Thyroid gland (tissue), 4 donors: ENCODE data around the gene LMX1B. TPM values are rescaled to one million over a fixed set of nuclear protein-coding genes. Genes with fewer than 3 reads are reported as not detected.
"Not testable (repeated sequence)": the region's sequence is repeated elsewhere in the genome, so short reads cannot be mapped to it uniquely, and the experiment has no call there.

Source experiments
- DNase-seq, 2 donors: peaks; one replicate each; pipeline ENCODE4 v3.0.0-alpha.2; 2019
- H3K27ac ChIP-seq, 3 donors: fragments of 200-600 bp; sonication (generic); 1 replicate in 2 of 3; 2 replicates in 1 of 3; pipeline ENCODE4 v1.5.1; 2016 to 2019; ENCODE audit warnings: mild to moderate bottlenecking in 1 of 3, moderate library complexity in 1 of 3
- H3K27me3 ChIP-seq: fragments of 200-600 bp; sonication (generic); one replicate; pipeline ENCODE4 v1.5.1; 2019
- H3K36me3 ChIP-seq, 2 donors: fragments of 200-600 bp; sonication (generic); one replicate each; pipeline ENCODE4 v1.5.1; 2016 to 2019
- H3K4me1 ChIP-seq, 2 donors: fragments of 200-600 bp; sonication (generic); one replicate each; pipeline ENCODE4 v1.5.1; 2017 to 2019
- H3K4me3 ChIP-seq, 3 donors: fragments of 200-600 bp; sonication (generic); replicated peaks in 1 of 3; 1 replicate in 2 of 3; 2 replicates in 1 of 3; pipeline ENCODE4 v1.5.1; 2016; ENCODE audit warnings: mild to moderate bottlenecking in 1 of 3
- H3K9me3 ChIP-seq: fragments of 200-600 bp; sonication (generic); one replicate; pipeline ENCODE4 v1.5.1; 2017
- POLR2A ChIP-seq, 2 donors: fragments of 450-650 bp; IDR thresholded peaks; one replicate each; pipeline ENCODE4 v1.6.1; 2017; ENCODE audit warnings: antibody characterized with exemption in 2 of 2, mild to moderate bottlenecking in 2 of 2, moderate library complexity in 1 of 2
- WGBS, 2 donors: methylation state at CpG; one replicate each; pipeline ENCODE4 v1.1.5; 2017; 5-methylcytosine and 5-hydroxymethylcytosine counted together
- intact Hi-C: fragments of 100-400 bp; cut with DNase I; formaldehyde crosslinking; loops from one replicate; pipeline ENCODE4 v1.15.1; 2023
- total RNA-seq, 4 donors: library from RNA; depleted of rRNA; stranded (reverse); fragments of >200 nt; gene quantifications; one replicate each; pipeline ENCODE4 v1.2.3, GENCODE V29; 2016
- TF ChIP-seq, protein P1 (sequence below), 6 experiments: fragments of 200-600 bp in 3 of 6; fragments of 450-650 bp in 3 of 6; sonication (generic) in 3 of 6; IDR thresholded peaks; one replicate each; pipeline ENCODE4 v1.5.1; 2016 to 2019; ENCODE audit warnings: antibody characterized with exemption in 6 of 6, mild to moderate bottlenecking in 2 of 6, inconsistent platforms in 1 of 6, moderate library complexity in 1 of 6

Gene LMX1B
- total RNA-seq, 4 donors from 2014 or later, result 0.68 to 5.5 (median 1.7) TPM

- H3K9me3 ChIP-seq, result no peaks in the 10 kb centered on the region
- WGBS, 2 donors, result 42 to 55% methylated on average over 11 to 24 of the region's 24 CpGs
- DNase-seq, result no peak
- no peaks in the 10 kb centered on the region for H3K36me3 ChIP-seq
- H3K4me3 ChIP-seq, result no peak overlapping the region
- H3K4me1 ChIP-seq, result no peaks in the 10 kb centered on the region
- no peak for TF ChIP-seq POLR2A (IDR thresholded peaks at IDR 0.05)
- TF ChIP-seq, protein P1, sequence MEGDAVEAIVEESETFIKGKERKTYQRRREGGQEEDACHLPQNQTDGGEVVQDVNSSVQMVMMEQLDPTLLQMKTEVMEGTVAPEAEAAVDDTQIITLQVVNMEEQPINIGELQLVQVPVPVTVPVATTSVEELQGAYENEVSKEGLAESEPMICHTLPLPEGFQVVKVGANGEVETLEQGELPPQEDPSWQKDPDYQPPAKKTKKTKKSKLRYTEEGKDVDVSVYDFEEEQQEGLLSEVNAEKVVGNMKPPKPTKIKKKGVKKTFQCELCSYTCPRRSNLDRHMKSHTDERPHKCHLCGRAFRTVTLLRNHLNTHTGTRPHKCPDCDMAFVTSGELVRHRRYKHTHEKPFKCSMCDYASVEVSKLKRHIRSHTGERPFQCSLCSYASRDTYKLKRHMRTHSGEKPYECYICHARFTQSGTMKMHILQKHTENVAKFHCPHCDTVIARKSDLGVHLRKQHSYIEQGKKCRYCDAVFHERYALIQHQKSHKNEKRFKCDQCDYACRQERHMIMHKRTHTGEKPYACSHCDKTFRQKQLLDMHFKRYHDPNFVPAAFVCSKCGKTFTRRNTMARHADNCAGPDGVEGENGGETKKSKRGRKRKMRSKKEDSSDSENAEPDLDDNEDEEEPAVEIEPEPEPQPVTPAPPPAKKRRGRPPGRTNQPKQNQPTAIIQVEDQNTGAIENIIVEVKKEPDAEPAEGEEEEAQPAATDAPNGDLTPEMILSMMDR (IDR thresholded peaks at IDR 0.05), result no peak
- H3K27ac ChIP-seq, result no peak overlapping the region
- intact Hi-C loops, result no loop called here
- H3K27me3 ChIP-seq, result no peaks in the 10 kb centered on the region
Measured at GRCh38 chr9:126650404-126651341, 36.9 kb downstream of the LMX1B start.

DNA sequence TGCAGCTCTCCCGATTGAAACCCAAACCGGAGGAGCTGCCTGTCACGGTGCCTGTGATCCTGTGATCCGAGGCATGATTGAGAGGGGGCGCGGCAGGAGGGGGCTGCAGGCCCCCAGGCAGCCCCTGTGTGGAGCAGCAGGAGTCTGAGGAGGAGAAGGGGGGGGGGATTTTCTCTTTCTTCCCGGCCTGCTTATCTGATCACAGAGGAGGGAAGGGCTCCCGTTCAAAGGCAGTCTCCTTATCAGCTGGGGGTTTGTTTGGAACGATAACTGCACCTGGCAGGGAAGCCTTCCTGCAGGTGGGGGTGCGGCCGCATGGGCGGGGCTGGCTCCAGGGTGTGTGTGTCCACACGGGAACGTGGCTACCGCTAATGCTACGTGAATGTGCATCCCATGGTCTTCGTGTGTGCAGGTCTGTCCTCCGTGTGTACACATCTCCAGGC lies 38.4 kb downstream of the LMX1B start:
- 14 to 27% methylated on average over 12 to 15 of the region's 18 CpGs for WGBS, 2 donors
- H3K27me3 ChIP-seq, result no peaks in the 10 kb centered on the region

DNA sequence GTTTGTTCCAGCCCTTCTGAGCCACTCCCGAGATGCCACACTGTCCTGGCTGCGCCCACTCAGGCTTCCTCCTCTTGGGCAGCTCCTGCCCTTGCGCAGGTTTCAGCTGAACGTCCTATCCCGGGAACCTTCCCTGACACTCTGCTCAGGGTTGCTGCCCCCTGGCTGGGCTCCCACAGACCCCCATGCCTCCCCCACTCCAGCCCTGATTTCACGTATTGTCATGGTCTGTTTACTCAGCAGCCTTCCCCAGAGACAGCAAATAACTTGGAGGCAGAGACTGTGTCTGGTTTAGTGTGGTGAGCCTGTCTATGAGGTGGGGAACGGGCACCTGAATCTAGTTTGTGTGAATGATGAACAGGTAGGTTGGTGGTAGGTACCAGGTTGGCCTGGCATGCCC lies 40.4 kb downstream of the LMX1B start:
- Histone ChIP-seq H3K36me3 (no peaks in the 10 kb centered on the region), H3K27ac (no peak overlapping the region), H3K9me3 (no peaks in the 10 kb centered on the region), H3K4me1 (no peaks in the 10 kb centered on the region), H3K4me3 (no peak overlapping the region), H3K27me3 (no peaks in the 10 kb centered on the region)
- no peak for TF ChIP-seq POLR2A (IDR thresholded peaks at IDR 0.05)
- TF ChIP-seq, protein P1 (IDR thresholded peaks at IDR 0.05), result no peak
- intact Hi-C loops, result no loop called here
- 76 to 79% methylated on average over 7 of the region's 7 CpGs for WGBS, 2 donors
- no peak for DNase-seq

More for the DNA sequence above, 38.4 kb downstream of the LMX1B start:
- H3K9me3 ChIP-seq, result no peaks in the 10 kb centered on the region
- no peak overlapping the region for H3K4me3 ChIP-seq
- no peaks in the 10 kb centered on the region for H3K36me3 ChIP-seq
- no peak for TF ChIP-seq POLR2A (IDR thresholded peaks at IDR 0.05)
- TF ChIP-seq, protein P1 (IDR thresholded peaks at IDR 0.05), result no peak
- intact Hi-C loops, result no loop called here
- no peaks in the 10 kb centered on the region for H3K4me1 ChIP-seq
- no peak for DNase-seq
- H3K27ac ChIP-seq, result no peak overlapping the region

GRCh38 chr9:126656214-126656613 lies 42.5 kb downstream of the LMX1B start:
- DNase-seq, H3K36me3 ChIP-seq, H3K4me1 ChIP-seq, H3K9me3 ChIP-seq, H3K27ac ChIP-seq, H3K27me3 ChIP-seq, H3K4me3 ChIP-seq, intact Hi-C loops: not testable (repeated sequence)
- 81 to 91% methylated on average over 4 of the region's 4 CpGs for WGBS, 2 donors

- Histone ChIP-seq H3K27ac (no peak overlapping the region), H3K4me1 (peaks cover 11 to 15% of the 10 kb centered on the region in 2 donors), H3K4me3 (no peak overlapping the region), H3K36me3 (no peaks in the 10 kb centered on the region), H3K9me3 (no peaks in the 10 kb centered on the region), H3K27me3 (no peaks in the 10 kb centered on the region)
- 88% methylated on average over 10 to 13 of the region's 13 CpGs for WGBS, 2 donors
- intact Hi-C loops, result no loop called here
- no peak for DNase-seq
- TF ChIP-seq, protein P1 (IDR thresholded peaks at IDR 0.05), result no peak
- no peak for TF ChIP-seq POLR2A (IDR thresholded peaks at IDR 0.05)
Measured at GRCh38 chr9:126658201-126658825, 44.6 kb downstream of the LMX1B start.
